SK-N-SH (cell line): ENCODE results near the gene SLC4A2. TPM values are rescaled to one million over a fixed set of nuclear protein-coding genes. Genes with fewer than 3 reads are reported as not detected.

Experiments used
- CTCF ChIA-PET: fragments of 300-600, 350-600 bp; formaldehyde crosslinking; extraction: SDS; loops from one replicate; lab custom pipeline; 2021; lab: Yijun Ruan, JAX
- POLR2A ChIA-PET: fragments of 350-600 bp; sonication (Branson Sonifier 250); formaldehyde crosslinking; extraction: SDS; loops from one replicate; lab custom pipeline; 2020; ENCODE audit warnings: antibody characterized with exemption, inconsistent platforms; lab: Yijun Ruan, JAX
- DNase-seq: peaks from one replicate; pipeline ENCODE4 v3.0.0; 2012
- H2AFZ ChIP-seq: fragments of 200-600 bp; sonication (generic); 2 replicates; pipeline ENCODE4 v1.8.1; 2016; ENCODE audit warnings: antibody characterized with exemption, mild to moderate bottlenecking, low read depth
- H3F3A ChIP-seq: fragments of 200-600 bp; sonication (generic); replicated peaks from 2 replicates; pipeline ENCODE3; 2016; ENCODE audit warnings: antibody characterized with exemption, mild to moderate bottlenecking; ENCODE audit not compliant: insufficient read depth
- H3K27ac ChIP-seq, 2 experiments: fragments of 200-500 bp in 1 of 2; fragments of 200-600 bp in 1 of 2; sonication (Bioruptor generic) in 1 of 2; sonication (generic), shearing (Covaris generic) in 1 of 2; 2 replicates each; pipeline versions ENCODE4 v1.5.1 to v1.6.1; 2014 to 2016; ENCODE audit warnings: low read depth in 2 of 2, inconsistent platforms in 1 of 2, low read length in 1 of 2, mild to moderate bottlenecking in 1 of 2, mixed read lengths in 1 of 2
- H3K27me3 ChIP-seq: fragments of 200-600 bp; sonication (generic), shearing (Covaris generic); 2 replicates; pipeline ENCODE4 v1.6.1; 2016; ENCODE audit warnings: mixed run types; ENCODE audit not compliant: insufficient read depth
- H3K36me3 ChIP-seq, 2 experiments: fragments of 200-500 bp in 1 of 2; fragments of 200-600 bp in 1 of 2; sonication (Bioruptor generic) in 1 of 2; sonication (generic) in 1 of 2; replicated peaks in 1 of 2; 2 replicates each; pipeline versions ENCODE3 to v1.5.1; 2014 to 2016; ENCODE audit warnings: low read length in 1 of 2, mild to moderate bottlenecking in 1 of 2; ENCODE audit not compliant: insufficient read depth in 2 of 2, control insufficient read depth in 1 of 2
- H3K4me1 ChIP-seq, 2 experiments: fragments of 200-500 bp in 1 of 2; fragments of 200-600 bp in 1 of 2; sonication (Bioruptor generic) in 1 of 2; sonication (generic), shearing (Covaris generic) in 1 of 2; 2 replicates each; pipeline versions ENCODE4 v1.5.1 to v1.6.1; 2014 to 2016; ENCODE audit warnings: low read depth in 1 of 2, low read length in 1 of 2, mixed run types in 1 of 2; ENCODE audit not compliant: insufficient read depth in 2 of 2, control insufficient read depth in 1 of 2
- H3K4me2 ChIP-seq: fragments of 200-600 bp; sonication (generic), shearing (Covaris generic); 2 replicates; pipeline ENCODE4 v1.6.1; 2017; ENCODE audit warnings: mixed run types
- H3K4me3 ChIP-seq, 2 experiments: fragments of 200-500 bp in 1 of 2; fragments of 200-600 bp in 1 of 2; sonication (Bioruptor generic) in 1 of 2; sonication (generic), shearing (Covaris generic) in 1 of 2; 2 replicates each; pipeline versions ENCODE4 v1.5.1 to v1.8.1; 2014 to 2016; ENCODE audit warnings: low read depth in 2 of 2, inconsistent platforms in 1 of 2, low read length in 1 of 2, mild to moderate bottlenecking in 1 of 2, mixed read lengths in 1 of 2, moderate library complexity in 1 of 2
- H3K79me2 ChIP-seq: fragments of 200-600 bp; sonication (generic); 2 replicates; pipeline ENCODE4 v1.8.1; 2017; ENCODE audit warnings: mild to moderate bottlenecking; ENCODE audit not compliant: insufficient read depth
- H3K9ac ChIP-seq: fragments of 200-600 bp; sonication (generic); 2 replicates; pipeline ENCODE4 v1.6.1; 2017; ENCODE audit warnings: mixed run types
- H3K9me2 ChIP-seq: fragments of 200-600 bp; sonication (generic); 2 replicates; pipeline ENCODE4 v1.6.1; 2017; ENCODE audit warnings: mixed run types
- H3K9me3 ChIP-seq: fragments of 200-600 bp; sonication (generic); 2 replicates; pipeline ENCODE4 v1.6.1; 2017; ENCODE audit warnings: mixed run types, mild to moderate bottlenecking, moderate library complexity
- H4K20me1 ChIP-seq: fragments of 200-600 bp; sonication (generic); 2 replicates; pipeline ENCODE4 v1.6.1; 2017; ENCODE audit warnings: mild to moderate bottlenecking, mixed run types; ENCODE audit not compliant: insufficient read depth
- ELF1 ChIP-seq: IDR thresholded peaks from 2 replicates; pipeline ENCODE4 v1.4.0; 2012
- EP300 ChIP-seq, 2 experiments: IDR thresholded peaks; 2 replicates each; pipeline versions ENCODE4 v1.4.0 to v1.6.1; 2012; ENCODE audit warnings: borderline replicate concordance in 1 of 2, low read depth in 1 of 2, low read length in 1 of 2
- FOSL2 ChIP-seq: IDR thresholded peaks from 2 replicates; pipeline ENCODE4 v1.4.0; 2012; ENCODE audit warnings: low read depth, mild to moderate bottlenecking, moderate library complexity, borderline replicate concordance
- FOXJ3 ChIP-seq: sonication (generic); formaldehyde crosslinking; IDR thresholded peaks from 2 replicates; pipeline ENCODE4 v1.5.1; 2020; ENCODE audit warnings: mild to moderate bottlenecking, missing genetic modification reagents
- FOXM1 ChIP-seq: IDR thresholded peaks from 2 replicates; pipeline ENCODE4 v1.4.0; 2012; ENCODE audit warnings: low read depth, mild to moderate bottlenecking
- GABPA ChIP-seq: IDR thresholded peaks from 2 replicates; pipeline ENCODE4 v1.4.0; 2012; ENCODE audit warnings: low read depth, mild to moderate bottlenecking
- JUND ChIP-seq: IDR thresholded peaks from 2 replicates; pipeline ENCODE4 v1.4.0; 2012
- MEF2A ChIP-seq: IDR thresholded peaks from 2 replicates; pipeline ENCODE4 v1.4.0; 2012; ENCODE audit warnings: low read depth, borderline replicate concordance
- NFIC ChIP-seq: IDR thresholded peaks from 2 replicates; pipeline ENCODE4 v1.4.0; 2012; ENCODE audit warnings: borderline replicate concordance
- NRF1 ChIP-seq: IDR thresholded peaks from 2 replicates; pipeline ENCODE4 v1.6.1; 2012; ENCODE audit warnings: low read depth, mild to moderate bottlenecking, low read length
- RFX5 ChIP-seq: IDR thresholded peaks from 2 replicates; pipeline ENCODE4 v1.6.1; 2012; ENCODE audit warnings: mild to moderate bottlenecking, improper control_type of control experiment, low read length
- RXRA ChIP-seq: IDR thresholded peaks from 2 replicates; pipeline ENCODE4 v1.4.0; 2012; ENCODE audit warnings: low read depth, mild to moderate bottlenecking, borderline replicate concordance
- TCF12 ChIP-seq: IDR thresholded peaks from 2 replicates; pipeline ENCODE4 v1.4.0; 2012
- TEAD4 ChIP-seq: IDR thresholded peaks from 2 replicates; pipeline ENCODE4 v1.4.0; 2012; ENCODE audit warnings: mild to moderate bottlenecking, borderline replicate concordance; ENCODE audit not compliant: insufficient read depth
- WGBS: methylation state at CpG from one replicate; pipeline ENCODE4 v1.1.6; 2017; ENCODE audit warnings: low lambda C conversion rate; 5-methylcytosine and 5-hydroxymethylcytosine counted together
- polyA plus RNA-seq, 3 experiments: library from polyadenylated mRNA; depleted of rRNA; stranded (reverse); fragments of >200 nt; gene quantifications; 2 replicates each; pipeline ENCODE4 v1.2.3, GENCODE V29; 2012
- TF ChIP-seq, protein P1 (sequence below): fragments of 150-350 bp; IDR thresholded peaks from 2 replicates; pipeline ENCODE4 v1.6.1; 2016; ENCODE audit warnings: mild to moderate bottlenecking, low read depth, low read length
- TF ChIP-seq, protein P2 (sequence below): IDR thresholded peaks from 2 replicates; pipeline ENCODE4 v1.4.0; 2012; ENCODE audit warnings: low read depth, borderline replicate concordance
- TF ChIP-seq, protein P3 (sequence below): IDR thresholded peaks from 2 replicates; pipeline ENCODE4; 2012
- TF ChIP-seq, protein P4 (sequence below): fragments of 150-350 bp; IDR thresholded peaks from 2 replicates; pipeline ENCODE4 v1.6.1; 2017; ENCODE audit warnings: antibody characterized with exemption, low read length, low read depth, borderline replicate concordance

SLC4A2 gene
- polyA plus RNA-seq, 1 of the 3 experiments (the other 2 are of a cell fraction), result 167 TPM

DNA sequence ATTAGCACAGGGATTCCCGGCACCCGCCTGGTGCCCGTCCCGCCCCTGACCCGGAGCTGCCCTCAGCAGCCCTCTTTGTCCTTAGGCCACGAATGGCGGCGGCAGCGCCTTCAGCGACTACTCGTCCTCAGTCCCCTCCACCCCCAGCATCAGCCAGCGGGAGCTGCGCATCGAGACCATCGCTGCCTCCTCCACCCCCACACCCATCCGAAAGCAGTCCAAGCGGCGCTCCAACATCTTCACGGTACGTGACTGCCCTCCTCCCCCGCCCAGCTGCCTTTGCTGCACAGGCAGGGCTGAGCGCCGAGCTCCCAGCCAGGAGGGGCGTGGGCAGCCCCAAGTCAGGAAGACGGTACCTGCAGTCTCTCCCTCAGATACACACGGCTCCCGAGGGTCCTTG lies 60.5 kb downstream of the SLC4A2 start:
- Histone ChIP-seq H3K9ac (no peak overlapping the region), H2AFZ (no peak overlapping the region), H4K20me1 (peaks cover 36% of the 10 kb centered on the region), H3K4me2 (no peak overlapping the region), H3K4me3 (no peak overlapping the region), H3K27ac (no peak overlapping the region), H3F3A (peaks cover 4% of the 10 kb centered on the region), H3K9me3 (no peaks in the 10 kb centered on the region), H3K79me2 (peaks cover 42% of the 10 kb centered on the region), H3K9me2 (no peaks in the 10 kb centered on the region), H3K36me3 (peaks cover 24 to 68% of the 10 kb centered on the region in 2 experiments), H3K4me1 (peaks cover 5 to 11% of the 10 kb centered on the region in 2 experiments; a peak in 3 of 4 replicates), H3K27me3 (no peaks in the 10 kb centered on the region)
- ChIA-PET CTCF (interaction anchor here (0.6 to 18.0 kb wide), 17 partner anchors 8 to 191 kb away, joined by 3 to 243 read pairs (median 4); partner anchors contain the start of genes AGAP3 and GBX1), POLR2A (no interaction called here)
- no peak for TF ChIP-seq FOXM1
- DNase-seq, result no peak
- 94% methylated on average over 22 of the region's 27 CpGs for whole genome bisulfite sequencing

DNA sequence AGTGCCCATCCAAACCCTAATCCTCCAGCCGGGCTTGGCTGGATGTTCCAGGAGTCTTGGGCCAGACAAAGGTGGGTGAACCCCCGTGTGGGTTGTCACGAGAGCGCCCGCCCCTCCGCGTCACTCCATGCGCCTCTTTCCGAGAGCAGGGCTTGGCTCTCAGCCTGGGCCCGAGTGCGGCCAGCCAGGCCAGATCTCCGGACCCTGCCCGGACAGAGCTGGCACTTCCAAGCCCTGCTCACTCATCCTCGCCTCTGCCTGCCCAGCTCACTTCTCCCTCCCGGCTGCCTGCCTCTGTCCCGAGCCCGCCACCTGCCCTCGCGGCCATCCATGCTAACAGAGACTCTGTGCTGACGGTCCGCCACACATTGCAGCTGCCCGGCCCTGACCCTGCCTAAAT lies 61.5 kb downstream of the SLC4A2 start:
- Histone ChIP-seq H3K9ac (no peak overlapping the region), H3K36me3 (peaks cover 26 to 76% of the 10 kb centered on the region in 2 experiments), H4K20me1 (peaks cover 38% of the 10 kb centered on the region), H3F3A (peaks cover 4% of the 10 kb centered on the region), H3K79me2 (peaks cover 42% of the 10 kb centered on the region), H3K4me1 (peaks cover 3 to 7% of the 10 kb centered on the region in 2 experiments; a peak in 3 of 4 replicates), H3K27me3 (no peaks in the 10 kb centered on the region), H3K9me2 (no peaks in the 10 kb centered on the region), H2AFZ (no peak overlapping the region), H3K4me3 (no peak overlapping the region), H3K9me3 (no peaks in the 10 kb centered on the region), H3K4me2 (no peak overlapping the region), H3K27ac (no peak overlapping the region)
- POLR2A ChIA-PET, result no interaction called here
- no peak for DNase-seq
- TF ChIP-seq GABPA, result no peak
- WGBS, result 96% methylated on average over 13 of the region's 22 CpGs
- CTCF ChIA-PET, result interaction anchor here (1.0 to 18.0 kb wide), 7 partner anchors 10 to 190 kb away, joined by 3 to 243 read pairs (median 6); partner anchors contain the start of gene GBX1

DNA sequence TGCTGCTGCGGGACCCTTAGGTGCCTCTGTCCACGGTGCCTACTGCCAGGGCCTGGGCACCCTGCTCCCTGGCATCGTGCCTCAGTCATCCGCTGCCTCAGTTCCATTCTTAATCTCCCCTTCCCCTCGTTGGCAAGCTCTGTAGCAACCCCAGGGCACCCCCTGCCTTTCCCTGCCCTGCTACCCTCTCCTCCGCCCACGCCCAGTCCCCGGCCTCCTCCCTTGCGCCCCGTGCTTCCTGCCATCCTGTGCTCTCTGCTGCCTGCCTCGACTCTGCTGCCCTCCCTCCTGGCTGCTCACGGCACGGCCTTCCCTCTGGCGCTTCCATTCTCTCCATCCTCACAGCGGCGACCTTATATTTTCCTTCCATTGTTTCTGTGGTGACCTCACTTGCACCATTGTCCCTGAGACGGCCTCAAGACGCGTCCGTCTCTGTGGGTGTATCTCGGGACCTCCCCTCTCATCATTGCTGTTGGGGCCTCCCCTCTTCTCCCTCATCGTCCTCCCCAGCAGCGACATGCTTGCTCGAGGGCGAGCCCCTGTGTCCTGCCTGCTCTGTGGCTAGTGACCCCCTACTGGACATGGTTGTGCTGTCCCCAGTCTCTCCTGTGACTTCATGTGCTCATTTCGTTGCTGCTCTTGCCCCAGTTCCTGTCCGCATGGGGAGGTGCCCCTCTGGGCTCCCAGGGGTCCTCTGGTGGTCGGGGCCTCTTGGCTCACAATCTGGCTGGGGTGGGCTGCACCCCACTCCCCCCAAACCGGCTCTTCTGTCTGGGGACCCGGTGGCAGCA lies 62.2 kb downstream of the SLC4A2 start:
- Histone ChIP-seq H3K36me3 (peaks cover 26 to 76% of the 10 kb centered on the region in 2 experiments), H3K9me2 (no peaks in the 10 kb centered on the region), H3K79me2 (peaks cover 35% of the 10 kb centered on the region), H3K4me2 (no peak overlapping the region), H3K27me3 (no peaks in the 10 kb centered on the region), H3K27ac (no peak overlapping the region), H4K20me1 (peaks cover 31% of the 10 kb centered on the region), H3K9ac (no peak overlapping the region), H3K9me3 (no peaks in the 10 kb centered on the region), H3K4me1 (peaks cover 0 to under 1% of the 10 kb centered on the region in 2 experiments; a peak in 1 of 4 replicates), H3F3A (peaks cover 4% of the 10 kb centered on the region), H2AFZ (no peak overlapping the region), H3K4me3 (no peak overlapping the region)
- no peak for DNase-seq
- POLR2A ChIA-PET, result no interaction called here
- 91% methylated on average over 30 of the region's 30 CpGs for WGBS
- TF ChIP-seq NRF1 (no peak), ELF1 (no peak), MEF2A (no peak), RFX5 (no peak), FOXJ3 (CRISPR knock-in tag) (no peak), RXRA (no peak), NFIC (no peak), FOSL2 (no peak), TEAD4 (no peak), TCF12 (no peak), EP300 (IDR thresholded peaks at IDR 0.05; ENCODE audit: borderline replicate concordance in 1 of 2, low read depth in 1 of 2, low read length in 1 of 2) (no peak), JUND (no peak)
- TF ChIP-seq, protein P1, sequence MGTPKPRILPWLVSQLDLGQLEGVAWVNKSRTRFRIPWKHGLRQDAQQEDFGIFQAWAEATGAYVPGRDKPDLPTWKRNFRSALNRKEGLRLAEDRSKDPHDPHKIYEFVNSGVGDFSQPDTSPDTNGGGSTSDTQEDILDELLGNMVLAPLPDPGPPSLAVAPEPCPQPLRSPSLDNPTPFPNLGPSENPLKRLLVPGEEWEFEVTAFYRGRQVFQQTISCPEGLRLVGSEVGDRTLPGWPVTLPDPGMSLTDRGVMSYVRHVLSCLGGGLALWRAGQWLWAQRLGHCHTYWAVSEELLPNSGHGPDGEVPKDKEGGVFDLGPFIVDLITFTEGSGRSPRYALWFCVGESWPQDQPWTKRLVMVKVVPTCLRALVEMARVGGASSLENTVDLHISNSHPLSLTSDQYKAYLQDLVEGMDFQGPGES, result no peak
- TF ChIP-seq, protein P2, sequence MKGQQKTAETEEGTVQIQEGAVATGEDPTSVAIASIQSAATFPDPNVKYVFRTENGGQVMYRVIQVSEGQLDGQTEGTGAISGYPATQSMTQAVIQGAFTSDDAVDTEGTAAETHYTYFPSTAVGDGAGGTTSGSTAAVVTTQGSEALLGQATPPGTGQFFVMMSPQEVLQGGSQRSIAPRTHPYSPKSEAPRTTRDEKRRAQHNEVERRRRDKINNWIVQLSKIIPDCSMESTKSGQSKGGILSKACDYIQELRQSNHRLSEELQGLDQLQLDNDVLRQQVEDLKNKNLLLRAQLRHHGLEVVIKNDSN, result no peak
- TF ChIP-seq, protein P3, sequence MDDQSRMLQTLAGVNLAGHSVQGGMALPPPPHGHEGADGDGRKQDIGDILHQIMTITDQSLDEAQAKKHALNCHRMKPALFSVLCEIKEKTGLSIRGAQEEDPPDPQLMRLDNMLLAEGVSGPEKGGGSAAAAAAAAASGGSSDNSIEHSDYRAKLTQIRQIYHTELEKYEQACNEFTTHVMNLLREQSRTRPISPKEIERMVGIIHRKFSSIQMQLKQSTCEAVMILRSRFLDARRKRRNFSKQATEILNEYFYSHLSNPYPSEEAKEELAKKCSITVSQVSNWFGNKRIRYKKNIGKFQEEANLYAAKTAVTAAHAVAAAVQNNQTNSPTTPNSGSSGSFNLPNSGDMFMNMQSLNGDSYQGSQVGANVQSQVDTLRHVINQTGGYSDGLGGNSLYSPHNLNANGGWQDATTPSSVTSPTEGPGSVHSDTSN, result no peak
- TF ChIP-seq, protein P4, sequence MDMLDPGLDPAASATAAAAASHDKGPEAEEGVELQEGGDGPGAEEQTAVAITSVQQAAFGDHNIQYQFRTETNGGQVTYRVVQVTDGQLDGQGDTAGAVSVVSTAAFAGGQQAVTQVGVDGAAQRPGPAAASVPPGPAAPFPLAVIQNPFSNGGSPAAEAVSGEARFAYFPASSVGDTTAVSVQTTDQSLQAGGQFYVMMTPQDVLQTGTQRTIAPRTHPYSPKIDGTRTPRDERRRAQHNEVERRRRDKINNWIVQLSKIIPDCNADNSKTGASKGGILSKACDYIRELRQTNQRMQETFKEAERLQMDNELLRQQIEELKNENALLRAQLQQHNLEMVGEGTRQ, result no peak
- CTCF ChIA-PET, result interaction anchor here (1.0 to 18.0 kb wide), 5 partner anchors 9 to 156 kb away, joined by 3 to 243 read pairs (median 5); partner anchors contain the start of gene GBX1
